Stomach (tissue), 4 donors: ENCODE measurements around the gene SLC29A3.

Experiments used
- CTCF ChIP-seq, 7 experiments: fragments of 450-650 bp in 4 of 7; fragments of 200-600 bp in 3 of 7; sonication (generic) in 3 of 7; IDR thresholded peaks; one replicate each; pipeline ENCODE4 v1.5.1; 2016 to 2019; ENCODE audit warnings: antibody characterized with exemption in 7 of 7, control low read depth in 2 of 7, mild to moderate bottlenecking in 1 of 7
- EP300 ChIP-seq: sonication (generic); formaldehyde crosslinking; IDR thresholded peaks from one replicate; pipeline ENCODE4 v1.6.1; 2017; ENCODE audit warnings: antibody characterized with exemption
- POLR2A ChIP-seq, 4 donors: fragments of 450-650 bp; IDR thresholded peaks; one replicate each; pipeline ENCODE4 v1.6.1; 2016; ENCODE audit warnings: antibody characterized with exemption in 4 of 4, control low read depth in 2 of 4, mild to moderate bottlenecking in 1 of 4, moderate library complexity in 1 of 4

GRCh38 chr10:71353639-71354038, 34.6 kb downstream of the SLC29A3 start:
- no peak for TF ChIP-seq CTCF (IDR thresholded peaks at IDR 0.05)
- no peak for TF ChIP-seq POLR2A (IDR thresholded peaks at IDR 0.05)
- TF ChIP-seq EP300: no peak
